ENCODE data around the gene DISP2. TPM values are rescaled to one million over a fixed set of nuclear protein-coding genes. Genes with fewer than 3 reads are reported as not detected.

The DISP2 gene
- total RNA-seq, 1 donor from 2014 or later: 0.74 TPM

GRCh38 chr15:40323239-40323952 lies 34.6 kb upstream of the DISP2 start, which contains the start of gene INAFM2:
Gene INAFM2 (plus strand): TSS chr15:40323692. CDS start chr15:40324056, 364 bp downstream.
- no peaks in the 10 kb centered on the region for H3K9me3 ChIP-seq
- H3K4me3 ChIP-seq: peak within 1 kb of the TSS; percentile 73 to 85
- DNase-seq (ENCODE audit: extremely low spot score in 2 of 2): no peak
- no peaks in the 10 kb centered on the region for H3K27me3 ChIP-seq
- intact Hi-C loops (cut with DNase I): no loop called here
- TF ChIP-seq POLR2AphosphoS5 (IDR thresholded peaks at IDR 0.05; ENCODE audit: insufficient read depth in 1 of 2, low read depth in 1 of 2) (peak in 1 of 2 donors; percentile 60), CTCF (IDR thresholded peaks at IDR 0.05) (peak; percentile 32 to 46 (median 45)), POLR2A (IDR thresholded peaks at IDR 0.05) (no peak)
- peaks cover 31% of the 10 kb centered on the region for H3K4me1 ChIP-seq
- peak within 1 kb of the TSS; percentile 75 for H3K27ac ChIP-seq
- H3K36me3 ChIP-seq: no peaks in the 10 kb centered on the region

- Histone ChIP-seq H3K27ac (peak overlapping the region; percentile 75), H3K4me3 (peak overlapping the region; percentile 73 to 85), H3K4me1 (peaks cover 31% of the 10 kb centered on the region), H3K9me3 (no peaks in the 10 kb centered on the region), H3K36me3 (no peaks in the 10 kb centered on the region), H3K27me3 (no peaks in the 10 kb centered on the region)
- TF ChIP-seq POLR2A (IDR thresholded peaks at IDR 0.05): no peak
- no peak for TF ChIP-seq CTCF (IDR thresholded peaks at IDR 0.05)
- TF ChIP-seq POLR2AphosphoS5 (IDR thresholded peaks at IDR 0.05; ENCODE audit: insufficient read depth in 1 of 2, low read depth in 1 of 2): no peak
- DNase-seq (ENCODE audit: extremely low spot score in 2 of 2): no peak
- intact Hi-C loops (cut with DNase I): no loop called here
Measured at GRCh38 chr15:40323953-40324937, 33.8 kb upstream of the DISP2 start.

GRCh38 chr15:40325188-40325587 lies 32.8 kb upstream of the DISP2 start:
- H3K4me1 ChIP-seq: peaks cover 37% of the 10 kb centered on the region
- H3K27ac ChIP-seq: peak overlapping the region; percentile 75
- intact Hi-C loops (cut with DNase I): no loop called here

GRCh38 chr15:40325700-40326099 lies 32.3 kb upstream of the DISP2 start:
- H3K27ac ChIP-seq: no peak overlapping the region
- no peaks in the 10 kb centered on the region for H3K36me3 ChIP-seq
- no peaks in the 10 kb centered on the region for H3K27me3 ChIP-seq
- no peaks in the 10 kb centered on the region for H3K9me3 ChIP-seq
- TF ChIP-seq CTCF (IDR thresholded peaks at IDR 0.05): no peak
- no peak for TF ChIP-seq POLR2AphosphoS5 (IDR thresholded peaks at IDR 0.05; ENCODE audit: insufficient read depth in 1 of 2, low read depth in 1 of 2)
- TF ChIP-seq POLR2A (IDR thresholded peaks at IDR 0.05): no peak
- no peak overlapping the region for H3K4me3 ChIP-seq
- intact Hi-C loops (cut with DNase I): no loop called here
- no peak for DNase-seq (ENCODE audit: extremely low spot score in 2 of 2)
- peaks cover 42% of the 10 kb centered on the region for H3K4me1 ChIP-seq

More at GRCh38 chr15:40325188-40325587, 32.8 kb upstream of the DISP2 start:
- TF ChIP-seq POLR2A (IDR thresholded peaks at IDR 0.05): no peak
- no peak for TF ChIP-seq POLR2AphosphoS5 (IDR thresholded peaks at IDR 0.05; ENCODE audit: insufficient read depth in 1 of 2, low read depth in 1 of 2)
- TF ChIP-seq CTCF (IDR thresholded peaks at IDR 0.05): no peak
- DNase-seq (ENCODE audit: extremely low spot score in 2 of 2): no peak
- H3K4me3 ChIP-seq: peak overlapping the region; percentile 73 to 85
- H3K9me3 ChIP-seq: no peaks in the 10 kb centered on the region
- H3K27me3 ChIP-seq: no peaks in the 10 kb centered on the region
- no peaks in the 10 kb centered on the region for H3K36me3 ChIP-seq
